Keratinocyte (primary cell): Measurements from ENCODE around the gene ITGB2. TPM values are rescaled to one million over a fixed set of nuclear protein-coding genes. Genes with fewer than 3 reads are reported as not detected.

ENCODE experiments used
- DNase-seq: peaks from one replicate; pipeline ENCODE4 v3.0.0-alpha.2; 2011; ENCODE audit warnings: low read depth, missing footprints, low spot score
- FAIRE-seq: peaks from 2 replicates; lab custom pipeline; 2011; peaks lifted over from hg19 to GRCh38; lab: Jason Lieb, UNC
- H2AFZ ChIP-seq: 2 replicates; pipeline ENCODE4 v1.6.0; 2012; ENCODE audit warnings: low read length, control low read depth, inconsistent platforms; ENCODE audit not compliant: control insufficient read depth
- H3K27ac ChIP-seq: 2 replicates; pipeline ENCODE4 v1.5.1; 2011; ENCODE audit warnings: low read length; ENCODE audit not compliant: control insufficient read depth, insufficient read depth
- H3K27me3 ChIP-seq: 3 replicates; pipeline ENCODE4 v1.6.0; 2011; ENCODE audit warnings: low read length; ENCODE audit not compliant: control insufficient read depth, insufficient read depth; ENCODE audit errors: extremely low read depth
- H3K36me3 ChIP-seq, 2 experiments: 2 replicates in 1 of 2; 3 replicates in 1 of 2; pipeline ENCODE4 v1.5.1; 2011; ENCODE audit warnings: low read length in 2 of 2, mild to moderate bottlenecking in 1 of 2; ENCODE audit not compliant: control insufficient read depth in 2 of 2, insufficient read depth in 2 of 2; ENCODE audit errors: extremely low read depth in 1 of 2
- H3K4me1 ChIP-seq: 3 replicates; pipeline ENCODE4 v1.5.1; 2011; ENCODE audit warnings: low read length; ENCODE audit not compliant: control insufficient read depth, insufficient read depth; ENCODE audit errors: extremely low read depth
- H3K4me2 ChIP-seq: 3 replicates; pipeline ENCODE4 v1.6.0; 2011; ENCODE audit warnings: low read depth, low read length; ENCODE audit not compliant: control insufficient read depth, insufficient read depth; ENCODE audit errors: extremely low read depth
- H3K4me3 ChIP-seq, 3 experiments: fragments of 200-600 bp in 1 of 3; sonication (generic) in 1 of 3; 2 replicates in 2 of 3; 3 replicates in 1 of 3; pipeline ENCODE4 v1.5.1; 2011 to 2016; ENCODE audit warnings: low read length in 3 of 3, mild to moderate bottlenecking in 3 of 3, control low read depth in 2 of 3, inconsistent platforms in 1 of 3, low read depth in 1 of 3, mixed read lengths in 1 of 3, mixed run types in 1 of 3, moderate library complexity in 1 of 3; ENCODE audit not compliant: control insufficient read depth in 2 of 3, insufficient read depth in 2 of 3; ENCODE audit errors: extremely low read depth in 1 of 3
- H3K79me2 ChIP-seq: 2 replicates; pipeline ENCODE4 v1.6.0; 2012; ENCODE audit warnings: low read length; ENCODE audit not compliant: control insufficient read depth, insufficient read depth
- H3K9ac ChIP-seq: 3 replicates; pipeline ENCODE4 v1.6.0; 2011; ENCODE audit warnings: low read length; ENCODE audit not compliant: control insufficient read depth, insufficient read depth; ENCODE audit errors: extremely low read depth
- H3K9me1 ChIP-seq: 3 replicates; pipeline ENCODE4 v1.6.0; 2011; ENCODE audit warnings: low read length; ENCODE audit not compliant: control insufficient read depth, insufficient read depth; ENCODE audit errors: extremely low read depth
- H3K9me3 ChIP-seq: 2 replicates; pipeline ENCODE4 v1.5.1; 2012; ENCODE audit warnings: low read depth, low read length; ENCODE audit not compliant: control insufficient read depth
- H4K20me1 ChIP-seq: 3 replicates; pipeline ENCODE4 v1.6.0; 2011; ENCODE audit warnings: low read length; ENCODE audit not compliant: control insufficient read depth, insufficient read depth; ENCODE audit errors: extremely low read depth
- EZH2 ChIP-seq: IDR thresholded peaks from one replicate; pipeline ENCODE4 v1.6.1; 2012; ENCODE audit warnings: inconsistent platforms, mild to moderate bottlenecking, low read length, moderate library complexity
- dilution Hi-C: fragments of 300-500 bp; cut with MboI; formaldehyde crosslinking; loops from one replicate; pipeline ENCODE4 v1.7.0; 2020; ENCODE audit warnings: low sequenced_read_pairs; ENCODE audit not compliant: extremely low pct_ligation_motif_present
- polyA plus RNA-seq, 5 experiments: library from polyadenylated mRNA; depleted of rRNA in 3 of 5; stranded (reverse) in 3 of 5; stranded (forward) in 1 of 5; unstranded in 1 of 5; fragments of >200 nt; gene quantifications; 1 replicate in 1 of 5; 2 replicates in 3 of 5; 3 replicates in 1 of 5; pipeline versions ENCODE4 v1.2.1 to v1.2.3, GENCODE V29; 2011 to 2012; ENCODE audit warnings: missing spikeins in 2 of 5, low read depth in 1 of 5, low replicate concordance in 1 of 5
- TF ChIP-seq, protein P1 (sequence below), 3 experiments: IDR thresholded peaks in 1 of 3; conservative IDR thresholded peaks in 1 of 3; optimal IDR thresholded peaks in 1 of 3; 2 replicates in 2 of 3; 3 replicates in 1 of 3; pipeline versions ENCODE3 to v1.5.1; 2011; ENCODE audit warnings: low read length in 3 of 3, mild to moderate bottlenecking in 3 of 3, moderate library complexity in 2 of 3, control low read depth in 1 of 3, inconsistent platforms in 1 of 3; ENCODE audit not compliant: insufficient read depth in 2 of 3; ENCODE audit errors: extremely low read depth in 1 of 3

ITGB2 gene
- polyA plus RNA-seq, 1 donor (not counting 4 experiments of a cell fraction or from before 2014, with no cell fraction given) = 0.55 TPM

- H3K4me1 ChIP-seq = peaks cover 13% of the 10 kb centered on the region
- H2AFZ ChIP-seq = no peak overlapping the region
- FAIRE-seq (no peak), DNase-seq (no peak)
- no peak overlapping the region for H3K27ac ChIP-seq
- H3K9me1 ChIP-seq = no peaks in the 10 kb centered on the region
- peaks cover 15% of the 10 kb centered on the region for H3K27me3 ChIP-seq
- no peaks in the 10 kb centered on the region for H3K36me3 ChIP-seq
- H3K79me2 ChIP-seq = no peaks in the 10 kb centered on the region
- TF ChIP-seq, protein P1, sequence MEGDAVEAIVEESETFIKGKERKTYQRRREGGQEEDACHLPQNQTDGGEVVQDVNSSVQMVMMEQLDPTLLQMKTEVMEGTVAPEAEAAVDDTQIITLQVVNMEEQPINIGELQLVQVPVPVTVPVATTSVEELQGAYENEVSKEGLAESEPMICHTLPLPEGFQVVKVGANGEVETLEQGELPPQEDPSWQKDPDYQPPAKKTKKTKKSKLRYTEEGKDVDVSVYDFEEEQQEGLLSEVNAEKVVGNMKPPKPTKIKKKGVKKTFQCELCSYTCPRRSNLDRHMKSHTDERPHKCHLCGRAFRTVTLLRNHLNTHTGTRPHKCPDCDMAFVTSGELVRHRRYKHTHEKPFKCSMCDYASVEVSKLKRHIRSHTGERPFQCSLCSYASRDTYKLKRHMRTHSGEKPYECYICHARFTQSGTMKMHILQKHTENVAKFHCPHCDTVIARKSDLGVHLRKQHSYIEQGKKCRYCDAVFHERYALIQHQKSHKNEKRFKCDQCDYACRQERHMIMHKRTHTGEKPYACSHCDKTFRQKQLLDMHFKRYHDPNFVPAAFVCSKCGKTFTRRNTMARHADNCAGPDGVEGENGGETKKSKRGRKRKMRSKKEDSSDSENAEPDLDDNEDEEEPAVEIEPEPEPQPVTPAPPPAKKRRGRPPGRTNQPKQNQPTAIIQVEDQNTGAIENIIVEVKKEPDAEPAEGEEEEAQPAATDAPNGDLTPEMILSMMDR (optimal IDR thresholded peaks at IDR 0.05 in 1 of 3, IDR thresholded peaks at IDR 0.05 in 1 of 3, conservative IDR thresholded peaks at IDR 0.05 in 1 of 3; ENCODE audit: extremely low read depth in 1 of 3, insufficient read depth in 2 of 3, low read length in 3 of 3) = no peak
- no peak for TF ChIP-seq EZH2
- dilution Hi-C loops = no loop called here
- no peak overlapping the region for H3K4me2 ChIP-seq
- H3K4me3 ChIP-seq = no peak overlapping the region
- no peak overlapping the region for H3K9ac ChIP-seq
- H4K20me1 ChIP-seq = no peaks in the 10 kb centered on the region
- H3K9me3 ChIP-seq = no peaks in the 10 kb centered on the region
Measured at GRCh38 chr21:44842721-44843445, 77.8 kb downstream of the ITGB2 start.

DNA sequence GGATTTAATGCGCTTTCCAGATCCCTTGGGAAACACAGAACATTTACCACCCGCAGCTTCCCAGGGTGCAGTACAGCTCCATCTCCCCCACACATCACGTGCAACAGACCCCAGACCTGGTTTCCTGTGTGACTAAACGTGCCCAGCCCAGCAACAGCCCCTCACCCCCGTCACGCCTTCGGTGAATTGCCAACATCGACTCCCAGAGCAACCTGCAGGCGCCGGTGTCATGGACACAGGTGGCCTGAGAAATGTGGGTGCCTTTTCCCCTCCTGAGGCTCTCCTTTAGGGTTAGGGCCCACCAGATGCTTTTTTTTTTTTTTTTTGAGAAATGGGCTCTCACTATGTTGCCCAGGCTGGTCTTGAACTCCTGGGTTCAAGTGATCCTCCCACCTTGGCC is 78.6 kb downstream of the ITGB2 start:
- no peak overlapping the region for H3K4me2 ChIP-seq
- no peak overlapping the region for H3K9ac ChIP-seq
- H3K79me2 ChIP-seq = no peaks in the 10 kb centered on the region
- H3K4me3 ChIP-seq = no peak overlapping the region
- TF ChIP-seq EZH2 = no peak
- TF ChIP-seq, protein P1 (optimal IDR thresholded peaks at IDR 0.05 in 1 of 3, IDR thresholded peaks at IDR 0.05 in 1 of 3, conservative IDR thresholded peaks at IDR 0.05 in 1 of 3; ENCODE audit: extremely low read depth in 1 of 3, insufficient read depth in 2 of 3, low read length in 3 of 3) = no peak
- no peaks in the 10 kb centered on the region for H3K36me3 ChIP-seq
- H3K4me1 ChIP-seq = peaks cover 13% of the 10 kb centered on the region
- FAIRE-seq (no peak), DNase-seq (no peak)
- no peaks in the 10 kb centered on the region for H4K20me1 ChIP-seq
- no peak overlapping the region for H3K27ac ChIP-seq
- peaks cover 15% of the 10 kb centered on the region for H3K27me3 ChIP-seq
- no peaks in the 10 kb centered on the region for H3K9me1 ChIP-seq
- H2AFZ ChIP-seq = no peak overlapping the region
- no peaks in the 10 kb centered on the region for H3K9me3 ChIP-seq
- dilution Hi-C loops = no loop called here
